Measurements from ENCODE around the gene TET1. TPM values are rescaled to one million over a fixed set of nuclear protein-coding genes. Genes with fewer than 3 reads are reported as not detected.

The TET1 gene
- total and polyA plus RNA-seq, 9 of the 15 experiments (the other 6 are each of a cell fraction or from before 2014, with no cell fraction given), result 2.6 to 21.3 (median 11.6) TPM

DNA sequence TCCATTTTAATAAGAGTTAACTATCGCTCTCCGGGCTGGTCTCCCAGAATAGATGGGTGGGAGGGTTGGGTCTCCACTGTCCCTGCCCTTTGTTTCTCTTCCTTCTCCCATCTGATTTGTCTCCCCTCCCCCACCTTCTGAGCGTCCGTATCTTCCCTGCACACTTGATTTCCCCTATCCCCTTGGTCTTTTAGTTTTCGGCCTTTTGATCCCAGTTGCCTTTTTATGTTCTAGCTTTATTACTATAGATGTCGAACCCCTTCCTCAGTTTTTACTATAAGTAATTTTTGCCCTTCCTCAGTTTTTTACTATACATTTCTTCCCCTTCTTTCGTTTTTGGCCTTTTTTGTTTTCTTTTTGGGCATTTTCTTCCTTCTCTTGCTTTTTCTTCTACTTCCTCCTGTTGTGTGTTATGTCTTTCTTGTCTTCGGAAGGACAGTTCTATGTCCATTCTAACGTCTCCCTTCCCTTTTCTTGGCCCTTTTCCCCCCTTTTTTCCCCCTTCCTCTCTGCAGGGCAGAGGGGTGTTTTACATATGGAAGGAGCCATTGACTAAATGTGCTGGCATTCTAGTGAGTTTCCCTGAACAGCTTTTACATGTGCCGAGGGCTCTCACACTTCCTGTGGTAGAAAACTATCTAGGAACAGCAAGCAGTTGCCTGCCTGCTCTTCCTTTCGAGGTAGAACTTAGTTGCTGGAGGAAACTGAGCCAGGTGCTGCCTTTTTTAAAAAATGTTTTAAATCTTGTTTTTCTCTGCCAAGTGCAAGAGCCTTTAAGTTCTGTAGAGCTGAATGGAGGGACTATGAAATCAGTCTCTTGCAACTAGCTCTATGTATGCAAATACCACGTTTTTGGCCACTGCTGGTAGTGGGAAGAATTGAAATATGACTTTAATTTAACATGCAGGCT lies 2.8 kb downstream of the TET1 start (continued):
- TF ChIP-seq, protein P1, sequence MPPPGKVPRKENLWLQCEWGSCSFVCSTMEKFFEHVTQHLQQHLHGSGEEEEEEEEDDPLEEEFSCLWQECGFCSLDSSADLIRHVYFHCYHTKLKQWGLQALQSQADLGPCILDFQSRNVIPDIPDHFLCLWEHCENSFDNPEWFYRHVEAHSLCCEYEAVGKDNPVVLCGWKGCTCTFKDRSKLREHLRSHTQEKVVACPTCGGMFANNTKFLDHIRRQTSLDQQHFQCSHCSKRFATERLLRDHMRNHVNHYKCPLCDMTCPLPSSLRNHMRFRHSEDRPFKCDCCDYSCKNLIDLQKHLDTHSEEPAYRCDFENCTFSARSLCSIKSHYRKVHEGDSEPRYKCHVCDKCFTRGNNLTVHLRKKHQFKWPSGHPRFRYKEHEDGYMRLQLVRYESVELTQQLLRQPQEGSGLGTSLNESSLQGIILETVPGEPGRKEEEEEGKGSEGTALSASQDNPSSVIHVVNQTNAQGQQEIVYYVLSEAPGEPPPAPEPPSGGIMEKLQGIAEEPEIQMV (tag; conservative IDR thresholded peaks at IDR 0.05; ENCODE audit: low read depth), result peak; percentile 45
- TF ChIP-seq GTF2A2 (tag; IDR thresholded peaks at IDR 0.05) (no peak), NBN (IDR thresholded peaks at IDR 0.05; ENCODE audit: low read depth) (peak; percentile 86; the same call in 1 of the 2 replicates), ZNF134 (CRISPR knock-in tag; conservative IDR thresholded peaks at IDR 0.05) (peak; percentile 21; the same call in 1 of the 2 replicates), RBBP5 (IDR thresholded peaks at IDR 0.05; ENCODE audit: borderline replicate concordance, insufficient read depth, low read length, poor library complexity, severe bottlenecking) (peak; percentile 32), JUND (IDR thresholded peaks at IDR 0.05; ENCODE audit: borderline replicate concordance, low read depth, low read length) (peak; percentile 40; the same call in 1 of the 2 replicates), JUND (tag; IDR thresholded peaks at IDR 0.05; ENCODE audit: borderline replicate concordance, low read depth, low read length) (no peak; the same call in 2 of the 3 replicates), BRD9 (IDR thresholded peaks at IDR 0.05; ENCODE audit: low read depth, partially characterized antibody) (peak; percentile 97), KHSRP (IDR thresholded peaks at IDR 0.05) (0 out of 2 replicates have a peak, but pooled peaks have one; percentile 30)
- TF ChIP-seq, protein P2, sequence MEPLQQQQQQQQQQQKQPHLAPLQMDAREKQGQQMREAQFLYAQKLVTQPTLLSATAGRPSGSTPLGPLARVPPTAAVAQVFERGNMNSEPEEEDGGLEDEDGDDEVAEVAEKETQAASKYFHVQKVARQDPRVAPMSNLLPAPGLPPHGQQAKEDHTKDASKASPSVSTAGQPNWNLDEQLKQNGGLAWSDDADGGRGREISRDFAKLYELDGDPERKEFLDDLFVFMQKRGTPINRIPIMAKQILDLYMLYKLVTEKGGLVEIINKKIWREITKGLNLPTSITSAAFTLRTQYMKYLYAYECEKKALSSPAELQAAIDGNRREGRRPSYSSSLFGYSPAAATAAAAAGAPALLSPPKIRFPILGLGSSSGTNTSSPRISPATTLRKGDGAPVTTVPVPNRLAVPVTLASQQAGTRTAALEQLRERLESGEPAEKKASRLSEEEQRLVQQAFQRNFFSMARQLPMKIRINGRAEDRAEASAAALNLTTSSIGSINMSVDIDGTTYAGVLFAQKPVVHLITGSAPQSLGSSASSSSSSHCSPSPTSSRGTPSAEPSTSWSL (CRISPR knock-in tag; IDR thresholded peaks at IDR 0.05; ENCODE audit: borderline replicate concordance), result no peak
- TF ChIP-seq, protein P3, sequence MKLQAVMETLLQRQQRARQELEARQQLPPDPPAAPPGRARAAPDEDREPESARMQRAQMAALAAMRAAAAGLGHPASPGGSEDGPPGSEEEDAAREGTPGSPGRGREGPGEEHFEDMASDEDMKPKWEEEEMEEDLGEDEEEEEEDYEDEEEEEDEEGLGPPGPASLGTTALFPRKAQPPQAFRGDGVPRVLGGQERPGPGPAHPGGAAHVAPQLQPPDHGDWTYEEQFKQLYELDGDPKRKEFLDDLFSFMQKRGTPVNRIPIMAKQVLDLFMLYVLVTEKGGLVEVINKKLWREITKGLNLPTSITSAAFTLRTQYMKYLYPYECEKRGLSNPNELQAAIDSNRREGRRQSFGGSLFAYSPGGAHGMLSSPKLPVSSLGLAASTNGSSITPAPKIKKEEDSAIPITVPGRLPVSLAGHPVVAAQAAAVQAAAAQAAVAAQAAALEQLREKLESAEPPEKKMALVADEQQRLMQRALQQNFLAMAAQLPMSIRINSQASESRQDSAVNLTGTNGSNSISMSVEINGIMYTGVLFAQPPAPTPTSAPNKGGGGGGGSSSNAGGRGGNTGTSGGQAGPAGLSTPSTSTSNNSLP (IDR thresholded peaks at IDR 0.05; ENCODE audit: borderline replicate concordance, low read depth, low read length), result peak; percentile 76; the same call in 1 of the 2 replicates
- TF ChIP-seq, protein P4, sequence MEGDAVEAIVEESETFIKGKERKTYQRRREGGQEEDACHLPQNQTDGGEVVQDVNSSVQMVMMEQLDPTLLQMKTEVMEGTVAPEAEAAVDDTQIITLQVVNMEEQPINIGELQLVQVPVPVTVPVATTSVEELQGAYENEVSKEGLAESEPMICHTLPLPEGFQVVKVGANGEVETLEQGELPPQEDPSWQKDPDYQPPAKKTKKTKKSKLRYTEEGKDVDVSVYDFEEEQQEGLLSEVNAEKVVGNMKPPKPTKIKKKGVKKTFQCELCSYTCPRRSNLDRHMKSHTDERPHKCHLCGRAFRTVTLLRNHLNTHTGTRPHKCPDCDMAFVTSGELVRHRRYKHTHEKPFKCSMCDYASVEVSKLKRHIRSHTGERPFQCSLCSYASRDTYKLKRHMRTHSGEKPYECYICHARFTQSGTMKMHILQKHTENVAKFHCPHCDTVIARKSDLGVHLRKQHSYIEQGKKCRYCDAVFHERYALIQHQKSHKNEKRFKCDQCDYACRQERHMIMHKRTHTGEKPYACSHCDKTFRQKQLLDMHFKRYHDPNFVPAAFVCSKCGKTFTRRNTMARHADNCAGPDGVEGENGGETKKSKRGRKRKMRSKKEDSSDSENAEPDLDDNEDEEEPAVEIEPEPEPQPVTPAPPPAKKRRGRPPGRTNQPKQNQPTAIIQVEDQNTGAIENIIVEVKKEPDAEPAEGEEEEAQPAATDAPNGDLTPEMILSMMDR (IDR thresholded peaks at IDR 0.05 in 2 of 3, conservative IDR thresholded peaks at IDR 0.05 in 1 of 3; ENCODE audit: insufficient read depth in 2 of 3, low read depth in 1 of 3, low read length in 3 of 3), result no peak

Data from K562 (cell line).